ENCODE results near the gene UVRAG.

DNA sequence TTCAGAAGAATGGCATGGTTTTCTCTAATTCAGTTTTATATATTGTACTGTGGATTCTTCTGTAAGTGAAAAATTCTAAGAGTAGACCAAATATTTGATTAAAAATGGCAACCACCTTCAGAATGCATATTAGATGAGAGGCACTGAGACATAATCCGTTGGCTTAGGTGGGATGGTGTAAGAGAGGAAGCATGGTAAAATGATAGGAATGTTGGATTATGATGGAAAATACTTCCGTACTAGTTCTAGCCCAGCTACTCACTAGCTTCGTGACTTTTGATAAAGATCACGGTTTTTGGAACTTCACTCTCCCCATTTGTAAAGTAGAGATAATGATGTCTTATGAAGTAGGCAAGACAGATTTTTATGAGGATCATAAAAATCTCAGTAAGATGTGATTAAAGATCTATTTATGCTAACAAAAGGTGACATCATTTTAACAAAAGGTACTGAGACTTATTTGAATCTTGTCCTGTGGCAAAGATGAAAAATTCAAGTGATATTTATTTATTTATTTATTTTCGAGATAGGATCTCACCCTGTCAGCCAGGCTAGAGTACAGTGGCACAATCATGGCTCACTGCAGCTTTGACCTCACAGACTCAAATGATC, 37.5 kb downstream of the UVRAG start:
- TF ChIP-seq POLR2AphosphoS5 (IDR thresholded peaks at IDR 0.05; ENCODE audit: borderline replicate concordance, low read depth, low read length) (no peak), EZH2 (IDR thresholded peaks at IDR 0.05) (no peak), FOXP2 (optimal IDR thresholded peaks at IDR 0.05; ENCODE audit: control extremely low read depth, extremely low read length, insufficient read depth) (no peak)
